Measurements from ENCODE around the gene KLHDC7B. TPM values are rescaled to one million over a fixed set of nuclear protein-coding genes. Genes with fewer than 3 reads are reported as not detected.

KLHDC7B gene
- total and polyA plus RNA-seq, 10 of the 15 experiments (the other 5 are each of a cell fraction or from before 2014, with no cell fraction given) = 0.05 to 2.2 (median 0.93) TPM; not detected in 2

GRCh38 chr22:50498322-50498890 lies 47.3 kb upstream of the KLHDC7B start (continued):
- TF ChIP-seq NKRF (conservative IDR thresholded peaks at IDR 0.05) (no peak), SIX5 (IDR thresholded peaks at IDR 0.05; ENCODE audit: low read depth, low read length, severe bottlenecking) (no peak), EED (IDR thresholded peaks at IDR 0.05; ENCODE audit: low read depth) (no peak), RAD21 (IDR thresholded peaks at IDR 0.05; ENCODE audit: insufficient read depth, low read depth, low read length) (peak; percentile 82), SRF (IDR thresholded peaks at IDR 0.05; ENCODE audit: low read depth in 2 of 2, low read length in 2 of 2) (no peak), PRDM15 (CRISPR knock-in tag; IDR thresholded peaks at IDR 0.05) (no peak), HDGF (IDR thresholded peaks at IDR 0.05) (no peak), CTCF (IDR thresholded peaks at IDR 0.05 in 2 of 3, conservative IDR thresholded peaks at IDR 0.05 in 1 of 3; ENCODE audit: control insufficient read depth in 2 of 3, extremely low read depth in 1 of 3, insufficient read depth in 1 of 3, low read depth in 3 of 3, low read length in 3 of 3) (peak; percentile 70 to 79 (median 71)), WRNIP1 (IDR thresholded peaks at IDR 0.05; ENCODE audit: borderline replicate concordance, low read depth, low read length) (no peak), BACH1 (IDR thresholded peaks at IDR 0.05; ENCODE audit: borderline replicate concordance) (no peak), STAT1 (conservative IDR thresholded peaks at IDR 0.05) (no peak), CBX5 (IDR thresholded peaks at IDR 0.05; ENCODE audit: low read depth) (no peak), ZBTB11 (CRISPR knock-in tag; IDR thresholded peaks at IDR 0.05) (no peak), GATAD2B (conservative IDR thresholded peaks at IDR 0.05; ENCODE audit: low read depth) (no peak), RBBP5 (conservative IDR thresholded peaks at IDR 0.05) (no peak), MXI1 (IDR thresholded peaks at IDR 0.05; ENCODE audit: low read depth, low read length) (no peak), TAF1 (IDR thresholded peaks at IDR 0.05; ENCODE audit: borderline replicate concordance, low read depth, low read length) (no peak), CHD1 (IDR thresholded peaks at IDR 0.05; ENCODE audit: low read depth, low read length) (no peak), TBL1XR1 (IDR thresholded peaks at IDR 0.05; ENCODE audit: low read depth, low read length) (no peak), ESRRA (IDR thresholded peaks at IDR 0.05; ENCODE audit: low read length) (no peak)

All from GM12878 (cell line).